Neural progenitor cell (in vitro differentiated cells): ENCODE data around the gene PDE6B. TPM values are rescaled to one million over a fixed set of nuclear protein-coding genes. Genes with fewer than 3 reads are reported as not detected.

ENCODE experiments used
- DNase-seq: peaks from one replicate; pipeline ENCODE4 v3.0.0-alpha.2; 2016; ENCODE audit warnings: low spot score
- H2AFZ ChIP-seq: fragments of 200-600 bp; sonication (generic); replicated peaks from 2 replicates; pipeline ENCODE4 v1.6.1; 2016; ENCODE audit warnings: antibody characterized with exemption
- H3F3A ChIP-seq: fragments of 200-600 bp; sonication (generic); 2 replicates; pipeline ENCODE4 v1.6.1; 2016; ENCODE audit warnings: antibody characterized with exemption, low read depth
- H3K27ac ChIP-seq: fragments of 200-600 bp; sonication (generic); 2 replicates; pipeline ENCODE4 v1.5.1; 2016; ENCODE audit warnings: mild to moderate bottlenecking
- H3K27me3 ChIP-seq: fragments of 200-600 bp; sonication (generic); 2 replicates; pipeline ENCODE4 v1.6.1; 2016; ENCODE audit warnings: mild to moderate bottlenecking, moderate library complexity
- H3K36me3 ChIP-seq: fragments of 200-600 bp; sonication (generic); 2 replicates; pipeline ENCODE4 v1.5.1; 2016
- H3K4me1 ChIP-seq: fragments of 200-600 bp; sonication (generic); 2 replicates; pipeline ENCODE4 v1.6.1; 2016; ENCODE audit warnings: mixed run types
- H3K4me2 ChIP-seq: fragments of 200-600 bp; sonication (generic); 2 replicates; pipeline ENCODE4 v1.6.1; 2016
- H3K4me3 ChIP-seq: fragments of 200-600 bp; sonication (generic); 2 replicates; pipeline ENCODE4 v1.5.1; 2016
- H3K79me2 ChIP-seq: fragments of 200-600 bp; sonication (generic); 2 replicates; pipeline ENCODE4 v1.6.1; 2016; ENCODE audit warnings: low read depth
- H3K9ac ChIP-seq: fragments of 200-600 bp; sonication (generic); 2 replicates; pipeline ENCODE4 v1.6.1; 2016
- H3K9me3 ChIP-seq: fragments of 200-600 bp; sonication (generic); 2 replicates; pipeline ENCODE4 v1.5.1; 2016; ENCODE audit warnings: low read depth
- H4K20me1 ChIP-seq: fragments of 200-600 bp; sonication (generic); 2 replicates; pipeline ENCODE4 v1.6.1; 2016; ENCODE audit warnings: low read depth
- H3K27ac Mint-ChIP-seq: 3 replicates; pipeline ENCODE4 v1.8.0; 2021; ENCODE audit warnings: mixed read lengths
- H3K27me3 Mint-ChIP-seq: 2 replicates; pipeline ENCODE4 v1.8.0; 2022; ENCODE audit warnings: low read depth, mild to moderate bottlenecking, inconsistent platforms, moderate library complexity, mixed read lengths; ENCODE audit not compliant: insufficient read depth
- H3K36me3 Mint-ChIP-seq: 3 replicates; pipeline ENCODE4 v1.8.0; 2021; ENCODE audit warnings: mixed read lengths
- H3K4me1 Mint-ChIP-seq: 3 replicates; pipeline ENCODE4 v1.8.0; 2021; ENCODE audit warnings: mixed read lengths
- H3K4me3 Mint-ChIP-seq: 3 replicates; pipeline ENCODE4 v1.8.0; 2021; ENCODE audit warnings: mild to moderate bottlenecking, moderate library complexity, mixed read lengths
- H3K9me3 Mint-ChIP-seq: 3 replicates; pipeline ENCODE4 v1.8.0; 2020; ENCODE audit warnings: mixed read lengths
- EZH2 ChIP-seq: fragments of 200-600 bp; sonication (generic); IDR thresholded peaks from 2 replicates; pipeline ENCODE4 v1.6.1; 2017; ENCODE audit warnings: antibody characterized with exemption, mild to moderate bottlenecking, moderate library complexity
- EZH2phosphoT487 ChIP-seq: fragments of 200-600 bp; sonication (generic); IDR thresholded peaks from 2 replicates; pipeline ENCODE4 v1.6.1; 2017; ENCODE audit warnings: antibody characterized with exemption
- total RNA-seq: library from RNA; depleted of rRNA; stranded (reverse); fragments of >200 nt; gene quantifications from 2 replicates; pipeline ENCODE4 v1.2.3, GENCODE V29; 2015; ENCODE audit warnings: low replicate concordance
- TF ChIP-seq, protein P1 (sequence below): fragments of 200-600 bp; sonication (generic); IDR thresholded peaks from 2 replicates; pipeline ENCODE4 v1.5.1; 2017; ENCODE audit warnings: antibody characterized with exemption, mild to moderate bottlenecking

The PDE6B gene
- total RNA-seq, 1 donor from 2014 or later = 4.3 TPM

DNA sequence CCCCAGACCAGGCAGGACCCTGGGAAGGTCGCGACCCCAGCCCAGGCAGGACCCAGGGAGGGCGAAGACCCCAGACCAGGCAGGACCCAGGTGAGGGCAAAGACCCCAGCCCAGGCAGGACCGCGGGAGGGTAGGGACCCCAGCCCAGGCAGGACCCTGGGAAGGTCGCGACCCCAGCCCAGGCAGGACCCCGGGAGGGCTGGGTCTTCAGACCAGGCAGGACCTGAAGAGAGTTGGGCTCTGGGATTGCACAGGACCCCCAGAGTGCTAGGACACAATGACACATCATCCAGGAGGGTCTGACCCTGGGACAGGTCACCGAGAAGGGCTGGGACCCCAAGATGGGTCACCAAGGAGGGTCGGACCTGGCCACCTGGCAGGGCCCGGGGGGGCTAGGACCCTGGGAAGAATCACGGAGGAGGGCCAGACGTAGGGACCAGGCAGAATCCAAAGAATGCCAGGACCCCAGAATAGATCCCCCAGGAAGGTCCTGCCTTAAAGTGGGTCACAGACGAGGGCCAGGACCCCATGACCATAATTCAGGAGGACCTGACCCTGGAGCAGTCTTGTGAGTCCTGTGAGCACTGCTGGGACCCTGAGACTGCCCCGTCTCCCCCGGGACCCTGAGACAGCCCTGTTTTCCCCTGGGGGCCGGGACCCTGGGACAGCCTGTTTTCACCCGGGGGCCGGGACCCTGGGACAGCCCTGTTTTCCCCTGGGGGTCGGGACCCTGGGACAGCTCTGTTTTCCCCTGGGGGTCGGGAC lies 81.6 kb downstream of the PDE6B start:
- Histone ChIP-seq H3K27ac (no peak overlapping the region), H3F3A (peaks cover 4% of the 10 kb centered on the region), H3K79me2 (peaks cover 62% of the 10 kb centered on the region), H3K27me3 (peaks cover 15% of the 10 kb centered on the region), H3K4me2 (peak overlapping the region; percentile 79), H3K9ac (peak overlapping the region; percentile 100), H3K36me3 (no peaks in the 10 kb centered on the region), H3K4me3 (peak overlapping the region; percentile 89), H4K20me1 (peaks cover 49% of the 10 kb centered on the region), H3K4me1 (peaks cover 9% of the 10 kb centered on the region), H2AFZ (no peak overlapping the region), H3K9me3 (no peaks in the 10 kb centered on the region)
- H3K4me1 Mint-ChIP-seq = peaks cover 5% of the 10 kb centered on the region
- H3K36me3 Mint-ChIP-seq = peaks cover 26% of the 10 kb centered on the region
- TF ChIP-seq EZH2phosphoT487 (no peak), EZH2 (no peak)
- TF ChIP-seq, protein P1, sequence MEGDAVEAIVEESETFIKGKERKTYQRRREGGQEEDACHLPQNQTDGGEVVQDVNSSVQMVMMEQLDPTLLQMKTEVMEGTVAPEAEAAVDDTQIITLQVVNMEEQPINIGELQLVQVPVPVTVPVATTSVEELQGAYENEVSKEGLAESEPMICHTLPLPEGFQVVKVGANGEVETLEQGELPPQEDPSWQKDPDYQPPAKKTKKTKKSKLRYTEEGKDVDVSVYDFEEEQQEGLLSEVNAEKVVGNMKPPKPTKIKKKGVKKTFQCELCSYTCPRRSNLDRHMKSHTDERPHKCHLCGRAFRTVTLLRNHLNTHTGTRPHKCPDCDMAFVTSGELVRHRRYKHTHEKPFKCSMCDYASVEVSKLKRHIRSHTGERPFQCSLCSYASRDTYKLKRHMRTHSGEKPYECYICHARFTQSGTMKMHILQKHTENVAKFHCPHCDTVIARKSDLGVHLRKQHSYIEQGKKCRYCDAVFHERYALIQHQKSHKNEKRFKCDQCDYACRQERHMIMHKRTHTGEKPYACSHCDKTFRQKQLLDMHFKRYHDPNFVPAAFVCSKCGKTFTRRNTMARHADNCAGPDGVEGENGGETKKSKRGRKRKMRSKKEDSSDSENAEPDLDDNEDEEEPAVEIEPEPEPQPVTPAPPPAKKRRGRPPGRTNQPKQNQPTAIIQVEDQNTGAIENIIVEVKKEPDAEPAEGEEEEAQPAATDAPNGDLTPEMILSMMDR = no peak
- peaks cover 7% of the 10 kb centered on the region for H3K27me3 Mint-ChIP-seq
- H3K27ac Mint-ChIP-seq = no peak overlapping the region
- peak overlapping the region; percentile 64 for H3K4me3 Mint-ChIP-seq
- DNase-seq = no peak
- H3K9me3 Mint-ChIP-seq = peaks cover 22% of the 10 kb centered on the region

DNA sequence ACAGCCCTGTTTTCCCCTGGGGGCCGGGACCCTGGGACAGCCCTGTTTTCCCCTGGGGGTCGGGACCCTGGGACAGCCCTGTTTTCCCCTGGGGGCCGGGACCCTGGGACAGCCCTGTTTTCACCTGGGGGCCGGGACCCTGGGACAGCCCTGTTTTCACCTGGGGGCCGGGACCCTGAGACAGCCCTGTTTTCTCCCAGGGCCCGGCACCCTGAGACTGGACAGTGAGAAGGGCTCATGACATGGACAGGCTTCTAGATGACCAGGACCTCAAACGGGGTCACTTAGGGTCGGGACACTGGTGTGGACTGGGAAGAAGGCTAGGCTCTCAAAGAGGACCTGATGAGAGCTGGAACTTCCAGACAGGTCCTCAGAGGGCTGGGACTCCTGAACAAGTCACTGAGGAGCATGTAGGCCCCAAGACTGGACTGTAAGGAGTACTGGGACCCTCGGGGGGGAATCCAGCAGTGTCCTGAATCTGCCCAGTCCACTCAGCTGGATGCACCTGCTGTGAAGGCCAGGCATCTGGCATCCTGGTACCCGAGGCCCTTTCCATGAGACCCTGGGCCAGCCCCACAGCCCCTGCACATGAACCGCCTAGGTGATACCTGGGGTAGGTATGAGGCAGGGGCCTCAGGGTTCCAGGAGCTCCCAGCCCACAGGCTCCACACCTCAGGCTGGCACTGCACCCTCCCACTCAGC lies 82.7 kb downstream of the PDE6B start:
- H3K4me3 Mint-ChIP-seq = no peak overlapping the region

DNA sequence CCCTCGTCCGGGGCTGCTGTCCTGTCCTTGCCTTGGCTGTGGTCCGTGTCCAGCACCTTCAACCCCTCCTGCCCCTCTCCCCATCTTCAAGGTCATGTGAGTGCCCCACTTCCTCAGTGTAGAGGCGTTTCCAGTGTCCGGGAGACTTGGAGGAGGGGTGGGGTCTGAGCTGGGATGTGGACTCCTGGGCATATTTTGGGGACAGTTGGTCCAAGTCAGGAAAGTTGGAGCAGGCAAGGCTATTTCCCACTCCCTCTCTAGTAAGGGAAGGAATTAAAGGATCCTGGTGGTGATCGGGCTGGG lies 83.2 kb downstream of the PDE6B start:
- H3K36me3 ChIP-seq = no peaks in the 10 kb centered on the region
- H3F3A ChIP-seq = peaks cover 4% of the 10 kb centered on the region
- no peak for DNase-seq
- Mint-ChIP-seq H3K27me3 (peaks cover 3% of the 10 kb centered on the region), H3K4me1 (peaks cover 5% of the 10 kb centered on the region), H3K36me3 (peaks cover 28% of the 10 kb centered on the region), H3K9me3 (peaks cover 24% of the 10 kb centered on the region), H3K4me3 (peak overlapping the region; percentile 13), H3K27ac (no peak overlapping the region)
- no peak overlapping the region for H3K9ac ChIP-seq
- peaks cover 15% of the 10 kb centered on the region for H3K27me3 ChIP-seq
- no peak overlapping the region for H3K27ac ChIP-seq
- peaks cover 65% of the 10 kb centered on the region for H4K20me1 ChIP-seq
- peaks cover 77% of the 10 kb centered on the region for H3K79me2 ChIP-seq
- peak overlapping the region; percentile 79 for H3K4me2 ChIP-seq
- H3K9me3 ChIP-seq = no peaks in the 10 kb centered on the region
- peak overlapping the region; percentile 6 for H3K4me3 ChIP-seq
- peaks cover 9% of the 10 kb centered on the region for H3K4me1 ChIP-seq
- H2AFZ ChIP-seq = no peak overlapping the region
- TF ChIP-seq, protein P1 = no peak
- TF ChIP-seq EZH2phosphoT487 (no peak), EZH2 (no peak)

More for the DNA sequence above, 82.7 kb downstream of the PDE6B start:
- DNase-seq = no peak
- H3K36me3 Mint-ChIP-seq = peaks cover 28% of the 10 kb centered on the region
- Histone ChIP-seq H3K9me3 (no peaks in the 10 kb centered on the region), H3K9ac (no peak overlapping the region), H2AFZ (no peak overlapping the region), H3F3A (peaks cover 4% of the 10 kb centered on the region), H3K27ac (no peak overlapping the region), H3K36me3 (no peaks in the 10 kb centered on the region), H3K27me3 (peaks cover 15% of the 10 kb centered on the region), H3K4me2 (peak overlapping the region; percentile 79), H3K4me1 (peaks cover 9% of the 10 kb centered on the region), H4K20me1 (peaks cover 60% of the 10 kb centered on the region), H3K4me3 (peak overlapping the region; percentile 6), H3K79me2 (peaks cover 72% of the 10 kb centered on the region)
- H3K9me3 Mint-ChIP-seq = peaks cover 24% of the 10 kb centered on the region
- H3K27me3 Mint-ChIP-seq = peaks cover 3% of the 10 kb centered on the region
- no peak for TF ChIP-seq EZH2
- TF ChIP-seq, protein P1 = no peak
- TF ChIP-seq EZH2phosphoT487 = no peak
- no peak overlapping the region for H3K27ac Mint-ChIP-seq
- H3K4me1 Mint-ChIP-seq = peaks cover 5% of the 10 kb centered on the region
